Adrenal gland (tissue), 5 donors: ENCODE results near the gene SAXO2.
"Not testable (repeated sequence)": the region's sequence is repeated elsewhere in the genome, so short reads cannot be mapped to it uniquely, and the experiment has no call there.

Experiments used
- CTCF ChIP-seq, 6 experiments: fragments of 450-650 bp in 4 of 6; fragments of 200-600 bp in 2 of 6; sonication (generic) in 1 of 6; IDR thresholded peaks; 1 replicate in 5 of 6; 2 replicates in 1 of 6; pipeline versions ENCODE4 v1.5.1 to v1.8.0; 2016 to 2021; ENCODE audit warnings: antibody characterized with exemption in 6 of 6, mild to moderate bottlenecking in 2 of 6, moderate library complexity in 1 of 6
- POLR2A ChIP-seq, 2 donors: fragments of 450-650 bp; IDR thresholded peaks; one replicate each; pipeline ENCODE4 v1.6.1; 2017; ENCODE audit warnings: antibody characterized with exemption in 2 of 2, mild to moderate bottlenecking in 2 of 2, moderate library complexity in 1 of 2
- donor health status: DM: no; HTN: no; CAD: no.

GRCh38 chr15:82326896-82327295, 64.3 kb downstream of the SAXO2 start:
- not testable (repeated sequence) for TF ChIP-seq POLR2A, CTCF (IDR thresholded peaks at IDR 0.05)
